Measurements from ENCODE around the gene ZNF627.
"Not testable (repeated sequence)": the region's sequence is repeated elsewhere in the genome, so short reads cannot be mapped to it uniquely, and the experiment has no call there.

Gene ZNF627

GRCh38 chr19:11617180-11618062, 20.1 kb downstream of the ZNF627 start (continued):
- TF ChIP-seq, protein P1, sequence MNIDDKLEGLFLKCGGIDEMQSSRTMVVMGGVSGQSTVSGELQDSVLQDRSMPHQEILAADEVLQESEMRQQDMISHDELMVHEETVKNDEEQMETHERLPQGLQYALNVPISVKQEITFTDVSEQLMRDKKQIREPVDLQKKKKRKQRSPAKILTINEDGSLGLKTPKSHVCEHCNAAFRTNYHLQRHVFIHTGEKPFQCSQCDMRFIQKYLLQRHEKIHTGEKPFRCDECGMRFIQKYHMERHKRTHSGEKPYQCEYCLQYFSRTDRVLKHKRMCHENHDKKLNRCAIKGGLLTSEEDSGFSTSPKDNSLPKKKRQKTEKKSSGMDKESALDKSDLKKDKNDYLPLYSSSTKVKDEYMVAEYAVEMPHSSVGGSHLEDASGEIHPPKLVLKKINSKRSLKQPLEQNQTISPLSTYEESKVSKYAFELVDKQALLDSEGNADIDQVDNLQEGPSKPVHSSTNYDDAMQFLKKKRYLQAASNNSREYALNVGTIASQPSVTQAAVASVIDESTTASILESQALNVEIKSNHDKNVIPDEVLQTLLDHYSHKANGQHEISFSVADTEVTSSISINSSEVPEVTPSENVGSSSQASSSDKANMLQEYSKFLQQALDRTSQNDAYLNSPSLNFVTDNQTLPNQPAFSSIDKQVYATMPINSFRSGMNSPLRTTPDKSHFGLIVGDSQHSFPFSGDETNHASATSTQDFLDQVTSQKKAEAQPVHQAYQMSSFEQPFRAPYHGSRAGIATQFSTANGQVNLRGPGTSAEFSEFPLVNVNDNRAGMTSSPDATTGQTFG (tag by site-specific recombination; IDR thresholded peaks at IDR 0.05; ENCODE audit: borderline replicate concordance), result no peak
- TF ChIP-seq, protein P2, sequence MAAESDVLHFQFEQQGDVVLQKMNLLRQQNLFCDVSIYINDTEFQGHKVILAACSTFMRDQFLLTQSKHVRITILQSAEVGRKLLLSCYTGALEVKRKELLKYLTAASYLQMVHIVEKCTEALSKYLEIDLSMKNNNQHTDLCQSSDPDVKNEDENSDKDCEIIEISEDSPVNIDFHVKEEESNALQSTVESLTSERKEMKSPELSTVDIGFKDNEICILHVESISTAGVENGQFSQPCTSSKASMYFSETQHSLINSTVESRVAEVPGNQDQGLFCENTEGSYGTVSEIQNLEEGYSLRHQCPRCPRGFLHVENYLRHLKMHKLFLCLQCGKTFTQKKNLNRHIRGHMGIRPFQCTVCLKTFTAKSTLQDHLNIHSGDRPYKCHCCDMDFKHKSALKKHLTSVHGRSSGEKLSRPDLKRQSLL (tag by site-specific recombination; IDR thresholded peaks at IDR 0.05), result no peak
- TF ChIP-seq ZNF133 (tag by site-specific recombination; IDR thresholded peaks at IDR 0.05) (no peak), ZNF626 (tag by site-specific recombination; IDR thresholded peaks at IDR 0.05) (peak; percentile 15; the same call in 1 of the 2 replicates), SETDB1 (IDR thresholded peaks at IDR 0.05; ENCODE audit: insufficient read length, low read length) (peak; percentile 99), ZSCAN18 (tag by site-specific recombination; IDR thresholded peaks at IDR 0.05) (no peak), HOXC10 (CRISPR knock-in tag; IDR thresholded peaks at IDR 0.05) (no peak), ZNF391 (tag by site-specific recombination; IDR thresholded peaks at IDR 0.05; ENCODE audit: borderline replicate concordance, low read depth) (no peak)

- Histone ChIP-seq H3K4me1 (ENCODE audit: control insufficient read depth, insufficient read depth, low read length) (no peaks in the 10 kb centered on the region), H3K27ac (ENCODE audit: extremely low read depth, low read depth, low read length) (no peak overlapping the region), H3K36me3 (ENCODE audit: control insufficient read depth in 2 of 2, insufficient read depth in 1 of 2, low read length in 2 of 2) (peaks cover 19 to 53% of the 10 kb centered on the region in 2 experiments; a peak in 2 of 3 replicates), H3K9me3 (ENCODE audit: control insufficient read depth, insufficient read depth, low read depth, low read length) (0 out of 2 replicates have a peak, but pooled peaks cover 2% of the 10 kb centered on the region), H3K4me3 (ENCODE audit: low read depth, low read length) (no peak overlapping the region)
- ChIA-PET POLR2A (no interaction called here), CTCF (interaction anchor here (0.9 kb wide), 1 partner anchor 9 kb away, joined by 3 read pairs; no protein-coding TSS in a partner anchor)
- TF ChIP-seq AEBP2 (tag by site-specific recombination; IDR thresholded peaks at IDR 0.05; ENCODE audit: borderline replicate concordance), result no peak
- TF ChIP-seq ZNF785 (tag by site-specific recombination; IDR thresholded peaks at IDR 0.05), result no peak
- no peak for TF ChIP-seq BCL6B (tag by site-specific recombination; IDR thresholded peaks at IDR 0.05)
- no peak for TF ChIP-seq ZNF391 (tag by site-specific recombination; IDR thresholded peaks at IDR 0.05; ENCODE audit: borderline replicate concordance, low read depth)
- TF ChIP-seq ZNF596 (tag by site-specific recombination; IDR thresholded peaks at IDR 0.05), result no peak
- TF ChIP-seq ZNF544 (tag by site-specific recombination; IDR thresholded peaks at IDR 0.05), result no peak
- TF ChIP-seq ZNF768 (tag by site-specific recombination; IDR thresholded peaks at IDR 0.05), result no peak
- TF ChIP-seq OVOL3 (tag by site-specific recombination; IDR thresholded peaks at IDR 0.05), result no peak
These were observed 23.3 kb downstream of the ZNF627 start for GRCh38 chr19:11620553-11620952.

GRCh38 chr19:11622401-11622800, 25.1 kb downstream of the ZNF627 start:
- ChIA-PET POLR2A (interaction anchor here (1.3 kb wide), 1 partner anchor 17 kb away, joined by 5 read pairs; no protein-coding TSS in a partner anchor), CTCF (interaction anchor here (0.6 to 0.7 kb wide), 2 partner anchors 225 to 367 kb away, joined by 3 to 6 read pairs; no protein-coding TSS in a partner anchor)

More at GRCh38 chr19:11622401-11622800, 25.1 kb downstream of the ZNF627 start:
- not testable (repeated sequence) for H3K27ac ChIP-seq (ENCODE audit: extremely low read depth, low read depth, low read length); H3K9me3 ChIP-seq (ENCODE audit: control insufficient read depth, insufficient read depth, low read depth, low read length); H3K4me1 ChIP-seq (ENCODE audit: control insufficient read depth, insufficient read depth, low read length); H3K4me3 ChIP-seq (ENCODE audit: low read depth, low read length)
- peaks cover 11 to 37% of the 10 kb centered on the region in 2 experiments; a peak in 1 of 3 replicates for H3K36me3 ChIP-seq (ENCODE audit: control insufficient read depth in 2 of 2, insufficient read depth in 1 of 2, low read length in 2 of 2)
